Colon (tissue), 2 donors: ENCODE results near the gene FLT1.

Experiments used
- FAIRE-seq: peaks from 2 replicates; lab custom pipeline; 2012; peaks lifted over from hg19 to GRCh38; lab: Jason Lieb, UNC
- donor health status: control.
- donor health status: control.

Gene FLT1

DNA sequence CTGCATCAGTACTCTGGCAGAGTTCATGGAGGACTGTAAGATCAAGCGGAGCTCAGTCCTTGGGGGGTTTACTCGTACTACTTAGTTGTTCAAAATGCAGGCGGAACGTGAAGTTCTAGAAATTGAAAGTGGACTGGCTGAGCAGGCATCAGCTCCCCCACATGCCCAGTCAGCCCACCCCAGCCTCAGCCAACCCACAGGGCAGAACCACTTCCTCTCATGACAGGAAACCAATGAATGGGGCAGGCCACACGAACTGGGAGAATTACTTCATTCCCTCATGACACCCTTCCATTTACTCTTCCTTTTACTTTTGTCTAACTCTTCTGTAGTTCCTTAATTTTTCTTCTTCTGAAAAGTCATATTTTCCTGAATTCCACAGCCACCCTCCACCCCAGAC lies 71.9 kb downstream of the FLT1 start:
- no peak for FAIRE-seq

- no peak for FAIRE-seq
Measured at GRCh38 chr13:28421676-28422410, 73.1 kb downstream of the FLT1 start.

DNA sequence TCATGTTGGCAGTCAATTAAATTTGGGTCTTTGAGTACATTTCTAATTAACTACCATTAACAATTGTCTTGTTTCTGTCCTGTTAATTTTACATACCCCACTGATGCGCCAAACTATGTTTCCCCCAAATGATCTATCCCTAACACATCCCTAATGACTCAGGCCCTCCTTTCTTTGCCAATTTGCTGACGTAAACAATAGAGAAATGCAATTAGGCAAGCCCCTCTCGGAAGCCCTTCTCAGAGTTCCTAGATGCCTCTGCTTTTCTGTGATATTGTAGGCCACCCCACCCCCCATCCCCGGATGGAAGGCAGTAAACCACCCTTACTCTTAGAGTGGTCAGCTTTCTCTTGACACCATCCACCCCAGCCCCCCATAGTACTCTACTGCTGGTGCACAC lies 74.2 kb downstream of the FLT1 start:
- FAIRE-seq: no peak

DNA sequence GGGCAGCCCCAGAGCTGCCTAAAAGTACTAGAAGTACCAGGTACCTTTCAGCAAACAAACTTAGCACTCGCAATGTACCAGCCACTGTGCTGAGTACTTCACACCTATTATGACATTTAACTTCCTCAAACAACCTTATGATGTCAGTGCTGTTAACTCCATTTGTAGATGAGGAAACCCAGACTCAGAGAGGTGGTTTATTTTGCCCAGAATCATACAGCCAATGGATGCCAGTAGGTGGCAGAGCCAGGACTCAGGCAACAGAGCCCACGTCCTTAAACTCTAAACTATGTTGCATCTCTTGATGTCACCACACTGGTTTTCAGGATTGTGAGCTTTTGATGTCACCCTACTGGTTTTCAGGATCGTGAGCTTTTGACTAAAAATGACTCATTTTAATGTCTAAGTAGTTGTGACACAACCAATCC lies 78.9 kb downstream of the FLT1 start:
- FAIRE-seq: no peak

- FAIRE-seq: no peak
Measured at GRCh38 chr13:28413999-28414398, 80.9 kb downstream of the FLT1 start.

DNA sequence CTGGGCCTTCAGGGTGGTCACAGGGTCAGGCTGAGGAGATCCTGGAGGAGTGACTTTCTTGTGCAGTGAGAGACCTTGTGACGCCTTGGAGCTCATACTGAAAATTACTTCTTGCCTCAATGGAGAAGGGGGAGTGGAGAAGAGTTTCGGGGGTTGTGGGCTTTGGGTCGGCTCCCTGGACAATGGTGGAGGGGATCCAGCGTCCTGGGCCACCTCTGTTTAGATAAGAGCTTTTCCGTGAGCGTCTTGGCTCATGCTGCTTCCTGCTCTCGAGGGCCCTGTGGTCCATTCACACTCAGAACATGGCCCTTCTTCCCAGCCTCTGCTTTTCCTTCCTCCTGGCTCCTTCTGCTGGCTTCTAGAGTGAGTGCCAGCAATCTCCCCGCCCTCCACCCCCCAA lies 81.9 kb downstream of the FLT1 start:
- no peak for FAIRE-seq

DNA sequence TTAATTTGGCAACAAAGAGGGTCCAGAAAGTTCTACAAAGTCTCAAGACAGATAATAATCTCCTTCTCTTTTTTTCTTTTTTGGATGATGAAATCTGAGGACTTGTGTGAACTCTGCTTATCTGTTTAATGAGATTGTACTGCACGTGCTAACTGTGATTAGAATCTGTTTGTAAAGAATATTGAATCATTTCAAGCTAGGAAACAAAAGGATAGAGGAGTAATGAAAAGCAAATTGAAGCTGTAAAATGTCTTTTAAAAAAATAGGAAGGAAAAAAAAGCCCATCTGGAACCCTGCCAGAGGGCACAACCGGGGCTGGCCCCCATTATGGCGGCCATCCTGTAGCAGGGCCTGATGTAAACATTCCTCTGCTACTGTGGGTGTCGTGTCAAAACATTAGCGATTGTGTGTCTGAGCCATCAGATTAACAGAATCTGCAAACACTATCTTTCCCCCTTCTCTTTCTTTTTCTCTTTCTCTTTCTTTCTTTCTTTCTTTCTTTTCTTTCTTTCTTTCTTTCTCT lies 83.0 kb downstream of the FLT1 start:
- FAIRE-seq: no peak

GRCh38 chr13:28410096-28410495 lies 84.8 kb downstream of the FLT1 start:
- no peak for FAIRE-seq

- no peak for FAIRE-seq
Measured at GRCh38 chr13:28409648-28410047, 85.3 kb downstream of the FLT1 start.

- FAIRE-seq: no peak
Measured at GRCh38 chr13:28408863-28409262, 86.1 kb downstream of the FLT1 start.

DNA sequence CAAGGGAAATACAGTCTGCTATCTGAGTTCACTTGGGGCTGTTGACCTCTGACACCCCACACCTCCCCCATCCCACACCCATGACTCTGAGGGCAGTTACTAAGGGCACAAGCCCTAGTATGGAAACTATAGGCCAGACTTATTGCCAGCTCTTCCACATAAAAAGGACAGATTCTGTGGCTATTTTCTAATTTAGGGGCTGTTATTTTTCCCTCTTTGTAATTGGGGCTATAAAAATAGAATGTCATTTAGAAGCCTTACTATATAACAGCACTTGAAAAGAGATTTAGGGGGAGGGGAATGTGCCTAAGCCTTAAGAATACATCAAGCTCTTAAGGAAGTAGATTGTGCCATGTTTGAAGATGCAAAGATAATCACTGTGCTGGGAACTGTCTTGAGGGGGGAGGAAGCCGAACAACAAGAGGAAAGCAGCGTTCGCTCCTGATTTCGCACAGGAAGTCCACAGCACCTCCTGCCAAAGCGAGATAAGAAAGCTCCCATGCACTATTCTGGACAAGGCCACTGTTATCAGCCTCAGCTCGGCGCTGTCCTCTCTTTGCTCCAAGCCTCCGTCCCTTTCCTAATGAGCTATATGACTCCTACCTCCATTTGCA lies 86.6 kb downstream of the FLT1 start:
- no peak for FAIRE-seq

DNA sequence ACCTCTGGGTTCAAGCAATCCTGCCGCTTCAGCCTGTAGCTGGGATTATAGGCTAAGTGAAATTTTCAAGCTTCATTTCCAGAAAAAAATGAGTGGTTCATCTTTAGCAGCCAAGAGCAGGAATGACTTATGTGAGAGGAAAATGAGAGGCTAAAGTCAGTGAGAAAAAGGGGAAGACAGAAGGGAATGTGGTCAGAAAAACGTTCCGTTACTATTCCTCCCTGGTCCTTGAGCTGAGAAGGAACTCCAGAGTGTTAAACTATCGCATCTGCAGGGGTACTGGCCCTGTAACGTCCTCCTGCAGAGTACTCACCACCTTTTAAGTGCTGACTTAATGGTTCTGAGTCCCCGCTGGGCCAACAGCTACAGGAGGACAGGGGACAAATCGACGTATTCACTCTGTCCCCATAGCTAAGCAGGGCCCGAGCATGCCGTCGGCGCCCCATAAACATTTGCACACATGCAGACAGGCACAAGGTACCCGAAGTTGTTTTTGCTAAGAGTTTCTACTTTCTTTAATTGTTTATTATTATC lies 88.1 kb downstream of the FLT1 start:
- FAIRE-seq: no peak

GRCh38 chr13:28402057-28402381 lies 92.9 kb downstream of the FLT1 start:
- FAIRE-seq: no peak

- no peak for FAIRE-seq
Measured at GRCh38 chr13:28401303-28402056, 93.4 kb downstream of the FLT1 start.

DNA sequence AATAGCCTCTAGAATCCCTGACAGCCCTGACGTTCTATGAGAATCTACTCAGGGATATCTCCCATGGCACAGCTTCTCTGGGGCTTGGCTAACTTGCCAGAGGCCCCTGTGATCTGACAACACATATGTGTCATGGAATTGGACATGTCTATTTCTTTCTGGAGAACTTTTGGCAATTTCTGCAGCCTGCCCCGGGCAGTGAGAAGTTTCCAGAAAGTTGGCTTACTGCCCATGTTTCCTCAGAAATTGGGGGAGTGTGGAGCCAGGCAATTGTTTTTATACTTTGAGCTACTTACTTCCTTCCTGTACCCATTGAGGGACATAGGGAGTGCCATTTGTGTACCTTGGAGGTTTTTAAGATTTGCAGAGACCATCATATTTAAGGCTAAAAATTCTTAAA lies 98.9 kb downstream of the FLT1 start:
- no peak for FAIRE-seq

DNA sequence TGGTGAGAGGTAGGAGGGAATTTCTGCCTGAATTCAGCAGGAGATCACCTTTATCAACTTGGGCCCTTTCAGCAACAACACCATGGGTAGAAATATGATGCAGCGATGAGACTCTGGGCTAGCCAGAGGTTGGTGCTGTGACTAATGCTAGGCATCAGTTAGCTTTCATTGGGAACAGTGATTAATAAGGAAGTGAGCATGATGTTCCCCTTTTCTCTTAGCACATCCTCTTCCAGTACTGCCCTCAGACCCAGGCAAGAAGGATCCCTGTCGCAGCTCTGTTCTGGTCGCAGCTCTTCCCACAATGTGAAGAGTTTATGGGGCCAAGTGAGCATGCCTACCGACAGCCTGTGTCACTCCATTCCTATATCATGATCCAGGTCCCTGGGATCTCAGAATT lies 100.5 kb downstream of the FLT1 start:
- no peak for FAIRE-seq

GRCh38 chr13:28392896-28393505 lies 101.9 kb downstream of the FLT1 start:
- FAIRE-seq: no peak

DNA sequence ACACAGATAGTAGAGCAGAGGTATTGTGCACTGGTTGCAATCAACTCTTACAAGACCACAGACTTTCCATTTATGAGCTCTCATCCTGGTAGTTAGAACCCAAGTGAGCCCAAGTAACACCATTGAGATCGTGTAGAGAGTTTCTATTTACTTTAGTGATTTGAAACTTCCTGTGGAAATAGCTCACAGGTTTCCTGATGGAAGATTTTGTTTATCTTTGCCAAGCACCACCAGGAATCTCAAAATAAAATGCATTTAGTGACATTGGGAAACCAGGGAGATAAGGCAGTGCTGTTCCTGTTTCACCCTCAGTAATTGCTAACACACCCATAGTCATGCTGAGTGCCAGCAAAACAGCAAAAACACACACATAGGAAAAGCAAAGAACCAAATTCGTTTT lies 102.5 kb downstream of the FLT1 start:
- no peak for FAIRE-seq

DNA sequence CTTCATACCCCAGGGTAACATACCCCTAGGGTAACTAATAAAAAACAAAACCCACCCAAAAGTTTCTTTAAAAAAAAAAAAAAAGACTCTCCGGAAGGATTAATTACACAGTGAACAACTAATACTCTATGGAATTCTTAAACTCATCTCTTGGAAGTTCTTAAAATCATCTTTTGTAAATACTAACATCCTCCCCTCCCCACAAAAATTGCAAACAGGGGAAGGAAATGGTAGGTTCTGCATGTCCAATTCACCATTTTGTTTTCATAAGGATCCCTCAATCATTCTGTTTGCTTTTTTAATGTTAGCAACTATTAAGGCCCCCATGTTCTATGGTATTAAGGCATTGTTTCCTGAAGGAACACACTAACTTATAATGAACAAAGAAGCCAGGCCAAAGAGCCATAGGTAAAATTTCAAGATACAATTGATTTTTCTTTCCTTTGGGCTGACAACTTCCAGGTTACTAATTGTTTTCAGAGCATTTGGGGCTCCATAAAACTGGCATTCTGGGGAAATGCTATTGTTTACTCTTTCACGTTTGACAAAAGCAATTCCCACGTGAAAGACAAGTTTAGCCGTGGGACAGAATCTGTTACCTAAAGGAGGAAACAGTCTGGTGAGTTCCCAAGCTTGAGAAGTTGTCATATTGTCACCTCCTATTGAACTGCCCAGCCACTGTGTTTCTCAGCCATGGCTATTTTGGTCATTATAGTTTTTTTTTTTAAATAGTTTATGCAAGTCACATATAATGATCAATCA lies 107.0 kb downstream of the FLT1 start:
- no peak for FAIRE-seq

GRCh38 chr13:28385362-28385761 lies 109.6 kb downstream of the FLT1 start:
- FAIRE-seq: no peak

GRCh38 chr13:28384789-28385188 lies 110.1 kb downstream of the FLT1 start:
- FAIRE-seq: no peak

DNA sequence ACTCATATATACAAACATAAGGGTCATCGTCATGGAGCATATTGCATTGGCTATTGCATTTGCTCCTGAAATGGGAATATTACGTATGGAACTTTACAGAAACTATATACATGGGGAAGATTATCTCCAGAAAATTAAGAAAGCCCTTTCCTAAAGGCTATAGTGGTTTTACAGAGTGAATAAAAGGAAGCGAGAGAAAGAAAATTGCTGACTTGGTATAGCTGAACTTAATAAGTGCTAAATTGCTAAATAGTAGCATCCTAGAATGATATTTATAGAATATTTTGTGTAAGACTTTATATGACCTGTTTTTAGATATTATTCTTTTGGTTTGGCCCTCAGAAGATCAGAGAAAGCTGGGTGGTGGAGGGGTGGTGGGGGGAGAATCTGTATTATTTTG lies 114.6 kb downstream of the FLT1 start:
- no peak for FAIRE-seq
